Hepatocyte (in vitro differentiated cells): Measurements from ENCODE around the gene AXIN2.

Experiments
- CTCF ChIP-seq: fragments of 200-600 bp; sonication (generic); IDR thresholded peaks from 2 replicates; pipeline ENCODE4 v1.5.1; 2016; ENCODE audit warnings: antibody characterized with exemption, mild to moderate bottlenecking; ENCODE audit not compliant: poor library complexity
- EZH2 ChIP-seq: fragments of 200-600 bp; sonication (generic); IDR thresholded peaks from 2 replicates; pipeline ENCODE4 v1.6.1; 2016; ENCODE audit warnings: antibody characterized with exemption, mild to moderate bottlenecking, borderline replicate concordance
- EZH2phosphoT487 ChIP-seq: fragments of 200-600 bp; sonication (generic); IDR thresholded peaks from one replicate; pipeline ENCODE4 v1.6.1; 2018; ENCODE audit warnings: antibody characterized with exemption, mild to moderate bottlenecking, low read depth, moderate library complexity; ENCODE audit not compliant: unreplicated experiment, severe bottlenecking

- TF ChIP-seq CTCF: no peak
- TF ChIP-seq EZH2: no peak
- TF ChIP-seq EZH2phosphoT487: no peak
These were observed 23.4 kb upstream of the AXIN2 start for GRCh38 chr17:65584604-65585521.
